ENCODE results near the gene CMTR1. TPM values are rescaled to one million over a fixed set of nuclear protein-coding genes. Genes with fewer than 3 reads are reported as not detected.
"Not testable (repeated sequence)": the region's sequence is repeated elsewhere in the genome, so short reads cannot be mapped to it uniquely, and the experiment has no call there.

CMTR1 gene, protein sequence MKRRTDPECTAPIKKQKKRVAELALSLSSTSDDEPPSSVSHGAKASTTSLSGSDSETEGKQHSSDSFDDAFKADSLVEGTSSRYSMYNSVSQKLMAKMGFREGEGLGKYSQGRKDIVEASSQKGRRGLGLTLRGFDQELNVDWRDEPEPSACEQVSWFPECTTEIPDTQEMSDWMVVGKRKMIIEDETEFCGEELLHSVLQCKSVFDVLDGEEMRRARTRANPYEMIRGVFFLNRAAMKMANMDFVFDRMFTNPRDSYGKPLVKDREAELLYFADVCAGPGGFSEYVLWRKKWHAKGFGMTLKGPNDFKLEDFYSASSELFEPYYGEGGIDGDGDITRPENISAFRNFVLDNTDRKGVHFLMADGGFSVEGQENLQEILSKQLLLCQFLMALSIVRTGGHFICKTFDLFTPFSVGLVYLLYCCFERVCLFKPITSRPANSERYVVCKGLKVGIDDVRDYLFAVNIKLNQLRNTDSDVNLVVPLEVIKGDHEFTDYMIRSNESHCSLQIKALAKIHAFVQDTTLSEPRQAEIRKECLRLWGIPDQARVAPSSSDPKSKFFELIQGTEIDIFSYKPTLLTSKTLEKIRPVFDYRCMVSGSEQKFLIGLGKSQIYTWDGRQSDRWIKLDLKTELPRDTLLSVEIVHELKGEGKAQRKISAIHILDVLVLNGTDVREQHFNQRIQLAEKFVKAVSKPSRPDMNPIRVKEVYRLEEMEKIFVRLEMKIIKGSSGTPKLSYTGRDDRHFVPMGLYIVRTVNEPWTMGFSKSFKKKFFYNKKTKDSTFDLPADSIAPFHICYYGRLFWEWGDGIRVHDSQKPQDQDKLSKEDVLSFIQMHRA
- polyA plus RNA-seq (ENCODE audit: insufficient read length in 3 of 3) = 10 to 100 TPM; 44.0 to 47.1 (median 46.6) TPM

DNA sequence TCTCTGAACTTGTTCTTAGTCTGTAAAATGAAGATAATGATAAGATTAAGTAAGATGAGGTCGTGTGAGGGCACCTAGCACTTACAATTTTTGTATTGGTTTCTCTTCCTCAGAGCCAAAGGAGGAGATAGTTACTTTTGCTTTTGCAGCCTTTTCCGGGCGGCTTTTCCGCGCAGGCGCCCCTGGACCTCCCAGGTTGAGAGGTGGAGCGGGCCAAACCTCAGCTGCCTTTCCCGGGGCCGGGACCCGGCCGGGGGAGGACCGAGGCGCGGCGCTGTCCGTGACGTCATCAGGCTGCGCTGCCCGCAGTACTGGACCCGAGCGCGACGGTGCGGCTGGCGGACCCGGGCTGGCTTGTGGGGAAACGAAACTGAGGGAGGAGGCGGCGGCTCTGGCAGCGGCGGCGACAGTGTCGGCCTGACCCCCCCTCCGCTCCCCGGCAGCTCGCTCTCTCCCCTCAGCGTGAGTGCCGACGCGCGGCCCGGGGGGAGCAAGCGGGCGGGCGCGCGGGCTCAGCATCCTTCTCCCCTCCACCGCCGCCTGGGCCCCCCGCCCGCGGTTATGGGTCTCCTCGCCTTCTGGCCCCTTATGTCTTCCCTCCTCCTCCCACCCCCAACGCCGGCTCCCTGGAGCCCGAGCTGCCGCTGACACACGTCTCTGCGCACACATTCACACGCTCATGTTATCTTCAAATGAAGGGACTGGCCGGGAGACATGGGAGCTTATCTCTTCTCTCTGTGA is at the start of gene CMTR1:
CMTR1 (plus strand) TSS at position 306 of the 741 bp plus-strand sequence. CDS start 2,409 bp downstream, outside the sequence.
- peak; percentile 64 to 77 (median 68) for DNase-seq (ENCODE audit: low read depth in 3 of 3, low spot score in 2 of 3)

DNA sequence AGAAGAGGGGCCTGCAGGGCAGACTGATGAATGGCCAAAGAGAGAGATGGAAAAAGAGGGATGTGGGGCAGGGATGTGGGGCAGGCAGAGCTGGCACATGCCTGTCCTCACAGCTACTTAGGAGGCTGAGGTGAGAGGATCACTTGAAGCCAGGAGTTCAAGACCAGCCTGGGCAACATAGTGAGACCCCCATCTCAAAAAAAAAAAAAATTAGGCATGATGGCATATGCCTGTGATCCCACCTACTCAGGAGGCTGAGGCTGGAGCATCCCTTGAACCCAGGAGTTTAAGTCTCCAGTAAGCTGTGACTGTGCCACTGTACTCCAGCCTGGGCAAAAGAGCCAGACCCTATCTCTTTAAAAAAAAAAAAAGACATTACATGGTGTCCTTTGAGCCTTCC is 44.4 kb upstream of the CMTR1 start:
- no peak for DNase-seq (ENCODE audit: low read depth in 3 of 3, low spot score in 2 of 3)

DNA sequence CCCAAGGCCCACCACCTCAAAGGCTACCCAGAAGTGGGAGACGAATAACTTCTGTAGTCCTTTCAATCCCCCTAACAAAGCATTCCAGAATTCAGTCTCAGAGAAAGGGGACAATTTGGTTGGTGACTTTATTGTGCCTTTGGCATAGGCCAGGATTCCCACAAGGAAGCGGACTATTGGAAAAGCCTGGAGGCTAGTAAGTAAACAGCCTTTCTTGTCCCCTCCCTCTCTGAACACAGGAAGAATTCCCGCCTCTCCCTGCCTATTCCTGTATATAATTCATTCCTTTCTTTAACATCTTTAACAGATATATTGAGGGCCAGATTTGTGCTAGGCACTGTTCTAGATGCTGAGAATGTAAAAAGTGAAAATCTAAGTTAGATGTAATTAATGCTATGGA is 43.2 kb upstream of the CMTR1 start:
- DNase-seq (ENCODE audit: low read depth in 3 of 3, low spot score in 2 of 3) = no peak

DNA sequence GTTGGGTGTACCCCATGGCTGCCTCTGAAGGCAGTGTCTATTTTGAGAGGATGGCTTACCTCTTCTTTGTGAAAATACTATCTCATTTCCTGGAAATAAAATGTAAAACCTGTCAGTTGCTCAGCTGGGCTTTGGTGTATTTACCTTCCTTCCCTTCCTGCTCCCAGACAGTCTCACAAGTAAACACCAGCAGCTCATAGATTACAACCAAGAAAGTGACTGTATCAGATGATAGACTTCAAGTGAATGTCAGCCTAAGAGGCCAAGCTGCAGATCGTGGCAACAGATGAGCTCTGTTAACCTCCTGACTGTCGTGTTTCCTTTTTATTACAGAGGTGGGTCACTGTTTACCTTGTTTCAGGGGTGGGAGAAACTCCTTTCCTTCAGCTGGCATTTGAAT is 41.9 kb upstream of the CMTR1 start:
- no peak for DNase-seq (ENCODE audit: low read depth in 3 of 3, low spot score in 2 of 3)

DNA sequence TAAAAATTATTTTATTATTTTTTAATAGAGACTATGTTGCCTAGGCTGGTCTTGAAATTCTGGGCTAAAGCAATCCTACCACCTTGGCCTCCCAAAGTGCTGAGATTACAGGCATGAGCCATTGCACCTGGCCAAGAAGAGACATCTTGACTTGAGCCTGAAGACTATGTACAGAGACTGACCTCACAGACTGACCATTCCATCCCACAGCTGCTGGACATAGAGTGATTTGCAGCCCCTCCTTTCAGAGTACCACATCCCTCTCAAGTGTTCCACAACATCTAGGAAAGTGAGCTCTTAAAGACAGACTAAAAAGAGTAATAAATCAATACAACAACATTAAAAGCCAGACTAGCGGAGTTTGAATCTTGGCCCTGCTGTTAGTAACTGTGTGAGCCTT is 40.2 kb upstream of the CMTR1 start:
- no peak for DNase-seq (ENCODE audit: low read depth in 3 of 3, low spot score in 2 of 3)

DNA sequence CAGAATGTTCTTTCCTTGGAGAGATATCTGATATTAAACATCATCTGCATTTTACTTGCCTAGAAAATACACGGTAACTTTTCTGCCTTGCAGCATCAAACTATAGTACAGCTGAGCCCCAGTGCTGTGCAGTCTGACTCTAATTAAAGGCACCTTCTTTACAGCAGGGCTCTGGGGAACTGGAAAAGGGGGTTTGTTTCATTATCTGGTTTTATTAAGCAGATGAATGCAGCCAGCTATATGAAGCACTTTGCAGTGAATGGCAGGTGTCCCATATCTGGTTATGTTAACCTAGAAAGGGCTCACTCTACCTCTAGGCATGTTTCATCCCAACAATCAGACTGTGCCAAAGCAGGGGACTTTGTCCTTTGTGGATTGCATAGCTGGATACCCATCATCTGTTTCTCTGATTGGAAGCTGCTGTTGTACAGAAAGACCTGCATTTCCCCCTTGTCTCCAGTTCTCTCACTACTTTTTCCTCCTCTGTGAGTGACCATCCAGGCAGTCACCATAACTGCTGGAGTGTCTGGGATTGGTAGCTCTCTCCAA is 39.6 kb upstream of the CMTR1 start:
- no peak for DNase-seq (ENCODE audit: low read depth in 3 of 3, low spot score in 2 of 3)

DNA sequence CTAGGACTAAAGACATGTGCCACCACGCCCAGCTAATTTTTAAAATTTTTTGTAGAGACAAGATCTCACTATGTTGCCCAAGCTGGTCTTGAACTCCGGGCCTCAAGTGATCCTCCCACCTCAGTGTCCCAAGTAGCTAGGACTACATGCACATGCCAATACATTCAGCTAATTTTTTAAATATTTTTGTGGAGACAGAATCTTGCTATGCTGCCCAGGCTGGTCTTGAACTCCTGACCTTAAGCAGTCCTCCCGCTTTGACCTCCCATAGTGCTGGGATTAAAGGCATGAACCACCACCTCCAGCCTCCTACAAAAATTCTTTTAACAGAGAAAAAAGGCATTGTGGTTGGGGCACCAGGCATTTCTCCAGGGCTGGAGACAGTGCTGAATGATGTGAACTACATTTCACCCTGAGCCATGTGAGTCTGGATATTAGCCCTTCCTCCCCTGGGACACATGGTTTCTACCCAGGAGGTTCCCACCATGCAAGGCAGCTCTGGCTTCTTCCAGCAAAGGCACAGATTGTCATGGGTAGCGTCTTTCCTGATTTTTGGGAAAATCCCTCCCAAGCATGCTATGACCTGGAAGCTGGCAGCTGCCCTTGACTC is 36.3 kb upstream of the CMTR1 start:
- DNase-seq (ENCODE audit: low read depth in 3 of 3, low spot score in 2 of 3) = no peak

DNA sequence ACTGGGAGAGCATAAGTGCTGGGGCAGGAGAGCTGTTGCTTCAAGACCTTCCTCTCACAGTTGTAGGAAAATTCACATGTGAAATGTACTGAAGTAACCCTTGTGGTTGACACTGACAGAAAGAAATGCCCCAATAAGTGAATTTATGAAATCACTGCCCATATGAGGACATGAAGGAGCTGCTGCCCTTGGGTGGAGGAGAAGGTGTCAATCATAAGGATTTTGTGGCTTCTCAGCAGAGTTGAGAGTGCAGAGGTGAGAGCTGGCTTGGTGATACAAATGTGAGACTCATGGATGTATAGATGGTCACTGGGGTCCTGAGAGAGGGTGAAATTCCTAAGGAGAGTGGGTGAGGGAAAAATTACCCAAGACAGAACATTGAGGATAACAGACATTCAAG is 33.9 kb upstream of the CMTR1 start:
- no peak for DNase-seq (ENCODE audit: low read depth in 3 of 3, low spot score in 2 of 3)

DNA sequence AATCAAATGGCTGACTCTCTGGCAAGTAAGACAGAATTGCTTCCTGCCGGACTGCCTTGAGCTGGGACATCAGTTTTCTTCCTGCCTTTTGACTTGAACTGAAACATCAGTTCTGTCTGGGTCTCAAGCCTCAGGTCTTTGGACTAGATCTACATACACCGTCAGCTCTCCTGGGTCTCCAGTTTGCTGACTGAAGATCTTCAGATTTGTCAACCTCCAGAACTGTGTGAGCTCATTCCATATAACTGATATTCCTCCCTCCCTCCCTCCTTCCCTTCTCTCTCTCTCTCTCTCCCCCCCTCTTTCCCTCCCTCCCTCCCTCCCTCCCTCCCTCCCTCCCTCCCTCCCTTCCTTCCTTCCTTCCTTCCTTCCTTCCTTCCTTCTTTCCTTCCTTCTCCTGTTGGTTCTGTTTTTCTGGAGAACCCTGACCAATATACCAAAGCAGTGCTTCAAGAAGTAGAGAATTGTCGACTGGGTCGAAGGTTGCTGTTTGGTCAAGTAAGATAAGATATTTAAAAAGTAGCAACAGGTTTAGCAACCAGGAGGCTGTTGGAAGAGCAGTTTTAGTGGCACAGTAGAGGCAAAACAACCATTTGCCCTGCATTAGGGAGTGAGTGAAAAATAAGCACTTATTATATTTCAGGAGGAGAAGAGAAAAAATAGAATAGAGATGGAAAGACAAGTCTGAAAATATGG is 33.1 kb upstream of the CMTR1 start:
- DNase-seq (ENCODE audit: low read depth in 3 of 3, low spot score in 2 of 3) = no peak

DNA sequence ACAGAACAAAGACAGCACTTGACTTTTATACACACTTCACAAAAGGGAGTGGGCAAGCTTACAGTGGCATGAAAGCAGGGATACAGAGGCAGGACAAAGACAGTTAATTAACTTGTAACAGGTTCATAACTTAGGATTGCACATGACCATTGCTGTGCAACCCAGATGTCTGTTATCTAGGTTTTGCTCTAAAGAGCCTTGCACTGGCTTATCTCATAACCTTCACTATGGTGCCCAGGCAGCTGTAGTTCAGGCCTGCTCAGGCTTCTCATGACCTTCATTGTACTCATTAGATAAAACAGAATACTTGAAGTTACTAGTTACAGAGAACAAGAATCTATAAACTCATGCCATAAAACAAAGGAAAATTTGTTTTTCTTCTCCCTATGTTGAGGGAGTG is 31.4 kb upstream of the CMTR1 start:
- not testable (repeated sequence) for DNase-seq (ENCODE audit: low read depth in 3 of 3, low spot score in 2 of 3)

DNA sequence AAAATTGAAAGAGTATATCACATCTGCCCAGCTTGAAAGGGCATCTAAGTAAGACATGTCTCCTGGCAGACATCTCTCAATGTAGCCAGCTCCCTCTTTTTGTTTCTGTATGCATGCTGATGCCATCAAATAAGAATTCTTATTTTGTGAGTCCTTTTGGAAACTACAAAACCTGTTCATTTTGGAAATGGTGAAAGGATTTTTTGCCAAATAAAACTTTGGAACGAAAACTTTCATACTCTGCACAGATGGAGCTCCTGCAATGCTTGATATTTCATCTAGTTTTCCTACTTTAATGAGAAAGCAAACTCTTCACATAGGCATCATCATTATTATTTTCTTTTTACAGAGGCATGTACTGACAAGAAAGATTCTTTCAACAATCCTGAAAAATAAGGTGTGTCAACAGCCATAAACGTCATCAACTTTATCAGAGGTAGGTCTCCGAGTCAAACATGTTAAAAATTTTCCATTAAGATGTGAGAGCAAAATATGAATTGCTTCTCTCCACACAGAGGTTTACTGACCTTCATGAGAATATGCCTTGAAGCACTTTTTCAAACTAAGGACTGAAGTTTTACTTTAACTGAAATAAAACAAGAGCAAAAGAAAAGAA is 26.2 kb upstream of the CMTR1 start:
- DNase-seq (ENCODE audit: low read depth in 3 of 3, low spot score in 2 of 3) = no peak

DNA sequence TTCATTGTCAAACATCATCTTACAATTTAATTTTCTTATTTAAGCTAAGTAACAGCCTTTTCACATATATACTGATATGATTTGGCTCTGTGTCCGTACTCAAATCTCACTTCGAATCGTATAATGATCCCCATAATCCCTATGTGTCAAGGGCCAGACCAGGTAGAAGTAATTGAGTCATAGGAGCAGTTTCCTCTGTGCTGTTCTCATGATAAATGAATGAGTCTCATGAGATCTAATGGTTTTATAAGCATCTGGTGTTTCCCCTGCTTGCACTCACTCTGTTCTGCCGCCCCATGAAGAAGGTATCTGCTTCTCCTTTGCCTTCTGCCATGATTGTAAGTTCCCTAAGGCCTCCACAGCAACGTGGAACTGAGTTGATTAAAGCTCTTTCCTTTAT is 25.1 kb upstream of the CMTR1 start:
- no peak for DNase-seq (ENCODE audit: low read depth in 3 of 3, low spot score in 2 of 3)

DNA sequence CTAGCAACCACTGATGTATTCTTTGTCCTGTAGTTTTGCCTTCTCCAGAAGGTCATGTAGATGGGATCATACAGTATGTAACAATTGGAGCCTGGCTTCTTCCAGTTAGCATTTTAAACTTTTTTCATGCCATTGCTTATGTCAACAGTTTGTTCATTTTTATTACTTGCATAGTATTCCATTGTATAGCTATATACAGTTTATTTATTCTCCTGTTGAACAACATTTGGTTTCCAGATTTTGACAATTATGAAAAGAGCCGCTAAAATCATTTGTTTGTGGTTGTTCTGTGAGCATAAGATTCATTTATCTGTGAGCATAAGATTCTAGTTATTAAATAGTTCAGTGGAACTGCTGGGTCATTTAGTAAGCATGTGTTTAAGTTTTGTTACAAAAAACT is 23.5 kb upstream of the CMTR1 start:
- no peak for DNase-seq (ENCODE audit: low read depth in 3 of 3, low spot score in 2 of 3)

DNA sequence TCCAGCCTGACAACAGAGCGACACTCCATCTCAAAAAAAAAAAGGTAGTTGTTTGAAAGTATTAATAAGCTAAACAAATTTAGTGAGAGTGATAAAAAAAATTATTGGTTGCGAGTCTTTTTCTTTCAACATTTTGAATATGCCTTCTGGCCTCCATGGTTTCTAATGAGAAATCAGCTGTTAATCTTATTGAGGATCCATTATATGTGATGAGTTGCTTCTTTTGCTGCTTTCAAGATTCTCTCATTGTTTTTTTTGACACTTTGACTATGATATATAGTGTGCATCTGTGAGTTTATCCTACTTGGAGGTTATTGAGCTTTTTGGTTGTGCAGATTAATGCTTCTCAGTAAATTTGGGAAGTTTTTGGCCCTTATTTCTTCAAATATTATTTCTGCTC is 15.6 kb upstream of the CMTR1 start:
- DNase-seq (ENCODE audit: low read depth in 3 of 3, low spot score in 2 of 3) = no peak

DNA sequence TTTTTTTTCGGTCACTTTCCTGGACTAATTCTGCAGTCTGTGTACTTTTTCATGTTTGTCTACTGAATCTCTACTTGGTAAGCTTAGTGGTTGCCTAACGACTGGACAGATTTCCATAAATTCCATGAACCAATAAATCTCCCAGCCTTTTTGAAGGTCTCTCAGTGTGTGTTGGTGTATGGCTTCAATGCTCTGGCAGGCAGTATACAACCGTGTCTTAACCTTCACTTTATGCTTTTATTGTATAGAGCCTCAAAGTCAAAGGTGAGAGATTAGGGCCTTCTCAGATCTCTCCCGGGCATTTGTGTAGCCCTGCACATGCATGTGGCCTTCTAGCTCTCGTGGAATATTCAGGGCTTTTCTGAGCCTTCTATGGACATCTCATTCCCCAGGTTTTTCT is 14.3 kb upstream of the CMTR1 start:
- no peak for DNase-seq (ENCODE audit: low read depth in 3 of 3, low spot score in 2 of 3)

DNA sequence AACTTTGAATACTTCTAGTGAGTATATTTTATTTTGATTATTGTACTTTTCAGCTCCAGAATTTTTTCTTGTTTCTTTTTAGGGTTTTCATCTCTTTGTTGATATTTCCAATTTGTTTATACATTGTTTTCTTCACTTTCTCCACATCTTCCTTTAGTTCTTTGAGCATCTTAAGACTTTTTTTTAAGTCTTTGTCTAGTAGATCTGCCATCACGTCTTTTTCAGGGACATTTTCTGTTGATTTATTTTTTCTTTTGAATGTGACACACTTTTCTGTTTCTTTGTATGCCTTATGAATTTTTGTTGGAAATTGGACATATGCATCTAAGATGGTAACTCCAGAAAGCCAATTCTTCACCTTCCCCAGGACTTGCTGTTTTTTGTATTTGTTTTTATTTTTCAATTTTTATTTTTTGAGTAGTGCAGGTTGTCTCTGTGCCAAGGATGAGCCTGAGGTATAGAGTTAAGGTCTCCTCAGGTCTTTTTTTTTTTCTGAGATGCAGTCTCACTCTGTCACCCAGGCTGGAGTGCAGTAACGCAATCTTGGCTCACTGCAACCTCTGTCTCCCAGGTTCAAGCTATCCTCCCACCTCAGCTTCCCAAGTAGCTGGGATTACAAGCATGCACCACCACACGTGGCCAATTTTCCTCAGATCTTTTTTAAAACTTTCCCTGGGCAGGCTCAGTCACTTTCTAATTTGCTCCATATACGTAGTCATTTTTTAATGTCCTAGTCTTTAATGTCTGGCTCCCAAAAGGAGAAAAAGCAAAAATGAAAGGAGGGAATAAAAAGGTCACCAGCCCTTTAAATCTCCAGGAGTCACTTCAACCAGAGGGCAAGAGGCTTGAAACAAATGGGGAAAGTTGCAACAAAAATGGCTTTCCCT is 6.7 kb upstream of the CMTR1 start:
- DNase-seq (ENCODE audit: low read depth in 3 of 3, low spot score in 2 of 3) = no peak

DNA sequence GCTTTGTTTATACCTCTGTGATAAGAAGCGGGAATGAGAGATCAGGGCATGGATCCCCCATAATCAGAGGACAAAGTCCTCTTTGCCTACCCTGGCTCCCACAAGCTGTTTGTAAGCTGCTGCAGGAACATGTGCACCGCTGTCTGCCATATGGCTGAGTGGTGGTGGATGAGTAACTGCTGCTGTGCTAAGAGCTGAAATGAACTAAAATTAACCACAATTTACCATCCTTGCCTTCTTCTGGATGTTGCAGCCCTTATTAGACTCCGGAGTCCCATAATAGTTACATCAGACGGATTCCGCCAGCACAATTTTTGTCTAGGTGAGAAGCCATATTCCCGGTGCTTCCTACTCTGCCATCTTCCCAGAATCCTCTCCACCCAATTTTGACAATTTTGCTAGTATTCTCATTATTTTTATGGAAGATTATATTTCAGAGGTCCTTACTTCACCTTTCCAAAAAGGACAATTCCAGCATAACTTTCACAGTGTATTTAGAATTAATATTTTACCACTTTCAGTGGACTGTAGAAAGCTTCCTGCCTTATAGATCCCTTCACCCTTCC is 6.0 kb upstream of the CMTR1 start:
- no peak for DNase-seq (ENCODE audit: low read depth in 3 of 3, low spot score in 2 of 3)

DNA sequence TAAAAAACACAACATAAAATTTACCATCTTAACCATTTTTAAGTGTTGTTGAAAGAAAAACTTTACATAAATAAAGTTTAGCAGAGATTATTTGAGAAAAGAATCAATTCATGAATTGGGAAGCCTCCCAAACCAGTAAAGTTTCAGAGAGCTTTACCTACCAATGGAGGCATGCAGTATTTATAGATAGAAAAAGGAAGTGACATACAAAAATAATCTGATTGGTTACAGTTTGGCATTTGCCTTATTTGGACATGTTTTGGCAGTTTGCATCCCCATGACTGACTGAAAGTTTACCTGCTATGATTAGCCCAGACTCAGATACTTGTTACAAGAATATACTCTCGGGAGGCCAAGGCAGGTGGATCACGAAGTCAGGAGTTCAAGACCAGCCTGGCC is 3.7 kb upstream of the CMTR1 start:
- DNase-seq (ENCODE audit: low read depth in 3 of 3, low spot score in 2 of 3) = no peak

Measured in right renal cortex interstitium (tissue), 3 donors.